Pons (tissue), 1 donor: ENCODE results near the gene RHBG.
A peak's percentile ranks its signal among the peaks of the same experiment; 100 is the strongest.
"Not testable (repeated sequence)": the region's sequence is repeated elsewhere in the genome, so short reads cannot be mapped to it uniquely, and the experiment has no call there.

Experiments
- DNase-seq: peaks from one replicate; pipeline ENCODE4 v3.0.0-alpha.2; 2016; ENCODE audit warnings: low spot score

Gene RHBG, protein sequence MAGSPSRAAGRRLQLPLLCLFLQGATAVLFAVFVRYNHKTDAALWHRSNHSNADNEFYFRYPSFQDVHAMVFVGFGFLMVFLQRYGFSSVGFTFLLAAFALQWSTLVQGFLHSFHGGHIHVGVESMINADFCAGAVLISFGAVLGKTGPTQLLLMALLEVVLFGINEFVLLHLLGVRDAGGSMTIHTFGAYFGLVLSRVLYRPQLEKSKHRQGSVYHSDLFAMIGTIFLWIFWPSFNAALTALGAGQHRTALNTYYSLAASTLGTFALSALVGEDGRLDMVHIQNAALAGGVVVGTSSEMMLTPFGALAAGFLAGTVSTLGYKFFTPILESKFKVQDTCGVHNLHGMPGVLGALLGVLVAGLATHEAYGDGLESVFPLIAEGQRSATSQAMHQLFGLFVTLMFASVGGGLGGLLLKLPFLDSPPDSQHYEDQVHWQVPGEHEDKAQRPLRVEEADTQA

GRCh38 chr1:156368889-156369684, at the start of gene RHBG:
RHBG (plus strand) TSS chr1:156369211; CDS start chr1:156369250, 39 bp downstream.
- DNase-seq = no peak

- peak; percentile 17 for DNase-seq
Measured at GRCh38 chr1:156319664-156320063, 49.3 kb upstream of the RHBG start.

DNA sequence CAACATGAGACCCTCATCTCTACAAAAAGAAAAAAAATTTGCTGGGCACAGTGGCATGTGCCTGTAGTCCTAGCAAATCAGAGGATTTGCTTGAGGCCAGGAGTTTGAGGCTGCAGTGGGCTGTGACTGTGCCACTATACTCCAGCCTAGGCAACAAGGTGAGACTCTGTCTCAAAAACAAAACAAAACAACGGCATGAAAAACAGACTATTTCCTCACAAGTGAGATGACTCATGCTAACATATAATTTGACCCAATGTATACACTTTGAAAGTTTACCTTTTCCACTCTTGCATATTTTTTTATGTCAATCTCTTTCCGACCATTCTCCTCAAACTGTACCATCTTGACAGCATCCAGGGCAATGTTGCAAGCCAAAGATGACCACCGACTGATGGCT, 48.5 kb upstream of the RHBG start:
- DNase-seq = no peak

DNA sequence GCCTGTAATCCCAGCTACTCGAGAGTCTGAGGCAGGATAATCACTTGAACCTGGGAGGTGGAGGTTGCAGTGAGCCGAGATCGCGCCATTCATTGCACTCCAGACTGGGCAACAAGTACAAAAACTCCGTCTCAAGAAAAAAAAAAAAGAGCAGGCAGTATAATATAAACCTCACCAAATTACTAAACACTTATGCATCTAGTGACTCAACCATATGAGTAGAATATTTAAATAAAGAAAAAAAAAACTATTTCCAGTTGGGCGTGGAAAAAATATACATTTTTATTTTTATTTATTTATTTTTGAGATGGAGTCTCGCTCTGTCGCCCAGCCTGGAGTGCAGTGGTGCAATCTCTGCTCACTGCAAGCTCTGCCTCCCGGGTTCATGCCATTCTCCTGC, 45.8 kb upstream of the RHBG start:
- DNase-seq = not testable (repeated sequence)

DNA sequence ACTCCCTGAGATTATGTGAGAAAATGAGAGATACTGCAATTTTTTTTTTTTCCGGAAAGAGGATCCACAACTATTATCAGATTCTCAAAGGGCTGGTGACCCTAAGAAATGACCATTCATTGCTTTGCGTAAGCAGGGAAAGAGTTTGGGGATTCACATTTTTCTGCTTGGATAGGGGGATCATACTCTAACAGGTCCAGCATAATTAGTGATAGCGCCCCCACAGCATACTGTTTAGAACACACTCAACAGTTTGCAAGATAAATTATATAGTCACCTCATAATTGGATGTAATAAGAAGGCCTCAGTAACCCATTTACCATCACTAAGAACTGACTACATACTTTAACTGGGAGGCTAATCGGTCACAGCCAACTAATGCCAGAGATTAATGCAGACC, 32.8 kb upstream of the RHBG start:
- no peak for DNase-seq

GRCh38 chr1:156337052-156337887, 31.7 kb upstream of the RHBG start:
- DNase-seq = no peak

GRCh38 chr1:156337888-156338179, 31.2 kb upstream of the RHBG start:
- DNase-seq = no peak

DNA sequence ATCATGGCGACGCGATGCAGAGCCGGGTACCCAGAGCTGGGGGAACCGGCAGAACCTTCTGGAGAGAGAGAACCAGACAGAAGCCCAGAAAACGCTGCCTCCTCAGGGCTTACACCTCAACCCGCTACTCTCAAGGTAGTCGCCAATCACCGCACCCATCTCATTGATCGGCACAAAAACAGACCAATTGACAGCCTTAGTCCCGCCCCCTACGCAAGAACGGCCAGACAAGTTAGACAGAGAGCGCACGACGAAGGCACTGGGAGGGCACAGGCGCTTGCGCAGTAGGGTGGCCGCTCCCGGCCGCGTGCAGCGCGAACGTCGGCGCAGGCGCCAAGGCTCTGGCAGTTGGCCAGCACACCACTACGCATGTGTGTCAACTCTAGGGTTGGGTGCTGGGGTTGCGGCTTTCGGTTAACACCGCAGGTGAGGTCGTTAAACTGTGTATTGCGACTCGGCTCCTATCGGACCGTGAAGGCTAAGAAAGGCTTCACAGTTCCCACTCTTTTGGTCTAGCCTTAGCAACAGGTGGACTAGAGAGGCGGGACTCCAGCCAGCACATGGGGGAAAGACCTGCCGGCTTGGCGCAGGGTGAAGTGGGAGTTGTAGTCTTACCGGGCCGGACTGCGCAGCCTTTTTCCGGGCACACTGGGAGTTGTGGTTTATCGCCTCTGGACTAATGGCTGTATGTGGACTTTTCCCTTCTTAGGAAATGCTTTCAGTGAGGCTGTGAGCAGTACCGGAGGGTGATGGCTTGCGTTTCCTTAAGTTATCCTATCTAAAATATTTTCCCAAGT, 30.6 kb upstream of the RHBG start, which contains the start of the genes CCT3 and TSACC:
Gene CCT3 (minus strand): TSS at position 113 of the 797 bp plus-strand sequence. CDS start 108 bp downstream, at position 5.
Gene TSACC (plus strand): TSS at position 347 of the 797 bp plus-strand sequence. CDS start 1,232 bp downstream, outside the sequence.
- peak; percentile 100 for DNase-seq

DNA sequence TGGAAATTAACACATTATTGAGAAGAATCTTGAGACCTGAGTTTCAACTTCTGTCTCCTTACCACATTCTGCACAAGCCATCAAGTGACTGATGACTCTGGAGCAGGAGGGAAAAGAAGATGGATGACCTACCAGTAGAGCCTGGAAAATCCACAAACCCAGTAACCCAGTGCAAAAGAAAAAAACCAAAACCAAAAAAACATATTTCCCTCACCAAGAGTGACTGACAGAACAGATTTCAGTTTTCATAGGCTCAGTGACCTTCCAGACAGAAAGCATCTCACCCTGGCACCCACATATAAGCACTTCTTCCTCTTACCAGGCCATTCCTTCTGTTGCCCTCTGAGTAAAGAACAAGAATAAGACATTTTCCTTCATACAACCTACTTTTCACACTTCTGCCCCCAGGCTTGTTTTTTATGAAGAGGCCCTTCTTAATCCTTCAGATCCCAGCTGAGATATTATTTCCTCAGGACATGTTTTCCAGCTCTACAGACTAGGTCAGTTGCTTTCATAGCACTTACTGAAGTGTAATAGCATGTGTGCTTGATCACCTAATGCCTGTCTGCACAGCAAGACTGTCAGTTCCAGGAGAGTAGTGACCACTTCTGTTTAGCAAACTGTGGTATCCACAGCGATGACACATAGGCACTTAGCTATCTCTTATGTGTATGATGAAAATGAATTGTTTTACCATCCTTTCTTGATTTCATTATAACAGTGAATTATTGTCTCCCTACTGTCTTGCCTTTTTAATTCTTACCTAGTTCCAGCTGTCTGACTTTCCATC, 26.6 kb upstream of the RHBG start:
- no peak for DNase-seq

DNA sequence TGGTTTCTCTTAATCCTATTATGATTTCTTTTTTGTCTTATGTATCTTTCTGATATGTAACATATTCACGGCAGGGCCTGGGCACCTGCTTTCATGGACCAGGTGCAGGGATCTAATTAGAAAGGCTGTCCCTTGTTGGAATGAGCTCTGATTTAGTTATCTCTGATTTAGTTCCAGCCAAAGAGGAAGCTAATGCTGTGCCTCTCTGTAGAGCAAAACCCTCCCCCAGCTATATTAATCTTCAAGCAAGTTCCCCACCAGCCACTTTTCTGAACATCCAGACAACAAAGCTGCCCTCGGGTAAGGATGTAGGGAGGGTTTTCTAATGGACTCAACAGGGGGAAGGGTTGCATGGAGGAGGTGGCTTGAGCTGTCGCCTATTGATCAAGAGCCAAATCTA, 24.6 kb upstream of the RHBG start:
- DNase-seq = no peak

GRCh38 chr1:156346035-156346434, 23.0 kb upstream of the RHBG start:
- not testable (repeated sequence) for DNase-seq

GRCh38 chr1:156346636-156347035, 22.4 kb upstream of the RHBG start:
- no peak for DNase-seq

DNA sequence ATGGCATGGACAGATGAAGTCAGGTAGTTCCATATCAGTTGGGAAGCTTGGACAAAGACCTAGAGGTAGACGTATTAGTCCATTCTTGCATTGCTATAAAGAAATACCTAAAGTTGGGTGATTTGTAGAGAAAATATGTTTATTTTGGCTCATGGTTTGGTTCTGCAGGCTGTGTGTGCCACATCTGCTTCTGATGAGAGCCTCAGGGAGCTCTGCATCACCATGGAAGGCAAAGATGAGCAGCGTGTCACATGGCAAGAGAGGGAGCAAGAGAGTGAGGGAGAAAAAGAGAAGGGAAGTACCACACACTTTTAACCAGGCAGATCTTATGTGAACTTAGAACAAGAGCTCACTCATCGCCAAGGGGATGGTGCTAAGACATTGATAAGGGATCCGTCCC, 21.7 kb upstream of the RHBG start:
- no peak for DNase-seq

GRCh38 chr1:156352481-156352880, 16.5 kb upstream of the RHBG start:
- DNase-seq = not testable (repeated sequence)

DNA sequence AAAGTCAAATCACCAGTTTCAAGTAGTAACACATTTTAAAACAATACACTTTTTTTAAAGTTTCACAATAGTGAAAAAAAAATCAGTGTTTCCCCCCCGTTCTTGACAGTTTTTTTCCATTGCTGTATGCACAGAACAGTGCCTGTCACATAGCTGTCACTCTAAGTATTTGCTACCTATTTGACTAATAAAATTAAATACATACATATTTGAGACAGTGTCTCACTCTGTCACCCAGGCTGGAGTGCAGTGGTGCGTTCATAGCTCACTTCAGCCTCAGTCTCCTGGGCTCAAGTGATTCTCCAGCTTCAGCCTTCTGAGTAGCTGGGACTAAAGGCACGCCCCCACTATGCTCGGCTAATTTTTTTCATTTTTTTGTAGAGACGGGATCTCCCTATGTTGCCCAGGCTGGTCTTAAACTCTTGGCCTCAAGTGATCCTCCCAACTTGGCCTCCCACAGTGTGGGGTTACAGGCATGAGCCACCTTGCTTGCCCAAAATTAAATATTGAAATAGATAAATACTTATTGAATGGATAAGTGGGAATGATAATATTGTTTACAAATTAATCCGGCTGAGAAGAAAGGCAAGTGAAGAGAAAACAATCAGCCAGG, 12.6 kb upstream of the RHBG start:
- DNase-seq = no peak

DNA sequence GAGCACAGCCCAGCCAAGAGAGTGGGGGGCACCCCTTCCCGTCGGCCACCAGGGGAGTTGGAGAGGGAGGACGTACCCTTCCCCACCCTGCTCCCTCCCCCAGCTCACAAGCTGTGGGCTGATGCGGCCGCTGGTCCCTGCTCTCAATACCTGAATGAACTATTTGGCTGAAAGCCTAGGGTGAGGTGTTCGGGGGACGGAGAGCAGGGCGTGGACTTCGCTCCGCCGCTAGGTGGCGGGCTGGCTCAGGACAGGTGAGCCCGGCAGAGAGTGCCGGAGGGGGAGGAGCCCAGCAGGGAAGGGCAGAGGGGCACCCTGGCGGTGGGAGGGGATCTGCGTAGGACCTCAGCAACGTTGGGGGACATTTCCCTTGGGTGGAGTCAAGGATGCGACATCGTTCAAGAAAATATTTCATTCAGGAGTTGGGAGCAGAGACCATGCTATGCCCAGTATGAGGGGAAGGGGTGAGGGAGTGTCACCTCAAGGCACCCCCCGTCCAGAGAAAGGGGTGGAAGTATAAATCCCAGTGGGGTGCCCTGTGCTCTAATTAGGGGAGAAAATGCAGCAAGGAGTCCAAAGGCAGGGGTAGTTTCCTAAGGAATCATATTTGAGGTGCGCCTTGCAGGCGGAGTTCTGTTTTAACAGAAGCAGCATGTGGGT, 12.0 kb upstream of the RHBG start:
- no peak for DNase-seq

- DNase-seq = no peak
Measured at GRCh38 chr1:156357977-156358376, 11.0 kb upstream of the RHBG start.

GRCh38 chr1:156358641-156359040, 10.4 kb upstream of the RHBG start:
- DNase-seq = no peak

- no peak for DNase-seq
Measured at GRCh38 chr1:156359249-156359648, 9.8 kb upstream of the RHBG start.
